NCI-H1048 (cell line): ENCODE data around the gene ISLR2.
"Not testable (repeated sequence)": the region's sequence is repeated elsewhere in the genome, so short reads cannot be mapped to it uniquely, and the experiment has no call there.

Source experiments
- DNase-seq: peaks from one replicate; lab custom pipeline; 2025; lab: John Stamatoyannopoulos, UW

ISLR2 gene

DNA sequence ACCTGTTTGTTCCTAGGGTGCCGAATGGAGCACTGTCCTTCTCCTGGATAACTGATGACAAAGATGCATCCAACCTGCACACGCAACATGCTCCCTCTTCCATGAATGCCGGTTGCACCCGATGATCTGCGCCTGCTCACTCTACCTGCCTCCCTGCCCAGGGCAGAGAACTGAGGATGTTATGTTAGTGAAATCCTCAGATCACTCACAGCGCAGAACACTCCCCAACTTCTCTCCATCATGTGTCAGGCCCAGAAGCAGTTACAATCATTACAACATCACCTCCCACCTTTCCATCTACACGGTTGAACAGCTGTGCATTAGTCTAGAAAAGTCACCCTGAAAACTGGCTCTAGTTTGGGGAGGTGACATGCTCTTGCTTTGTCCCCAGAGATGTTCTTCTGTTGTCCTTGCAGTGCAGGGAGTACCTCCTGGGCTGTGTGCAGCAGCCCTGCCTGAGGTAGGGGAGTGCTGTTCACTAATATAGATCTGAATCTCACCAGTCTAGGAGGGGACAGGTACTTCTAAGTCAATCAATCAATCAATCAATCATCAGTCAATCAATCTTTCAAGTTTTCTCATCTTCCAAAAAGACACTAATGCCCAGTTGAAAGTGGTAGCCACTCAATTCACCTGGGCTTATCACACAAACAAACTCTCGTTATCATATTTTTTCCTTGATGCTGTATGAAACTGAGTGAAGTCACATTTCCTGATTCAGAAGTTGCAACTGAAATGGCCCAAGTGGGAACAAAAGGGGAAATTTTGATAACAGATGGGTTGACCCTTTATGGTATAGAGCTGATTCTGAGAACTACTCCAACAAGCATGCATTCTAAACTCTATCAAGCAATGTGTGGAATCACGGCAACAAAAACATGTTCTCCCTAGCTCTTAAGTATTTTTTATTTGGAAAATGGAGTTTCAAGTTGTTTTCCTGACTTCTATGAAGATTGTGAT, 27.8 kb downstream of the ISLR2 start:
- no peak for DNase-seq

DNA sequence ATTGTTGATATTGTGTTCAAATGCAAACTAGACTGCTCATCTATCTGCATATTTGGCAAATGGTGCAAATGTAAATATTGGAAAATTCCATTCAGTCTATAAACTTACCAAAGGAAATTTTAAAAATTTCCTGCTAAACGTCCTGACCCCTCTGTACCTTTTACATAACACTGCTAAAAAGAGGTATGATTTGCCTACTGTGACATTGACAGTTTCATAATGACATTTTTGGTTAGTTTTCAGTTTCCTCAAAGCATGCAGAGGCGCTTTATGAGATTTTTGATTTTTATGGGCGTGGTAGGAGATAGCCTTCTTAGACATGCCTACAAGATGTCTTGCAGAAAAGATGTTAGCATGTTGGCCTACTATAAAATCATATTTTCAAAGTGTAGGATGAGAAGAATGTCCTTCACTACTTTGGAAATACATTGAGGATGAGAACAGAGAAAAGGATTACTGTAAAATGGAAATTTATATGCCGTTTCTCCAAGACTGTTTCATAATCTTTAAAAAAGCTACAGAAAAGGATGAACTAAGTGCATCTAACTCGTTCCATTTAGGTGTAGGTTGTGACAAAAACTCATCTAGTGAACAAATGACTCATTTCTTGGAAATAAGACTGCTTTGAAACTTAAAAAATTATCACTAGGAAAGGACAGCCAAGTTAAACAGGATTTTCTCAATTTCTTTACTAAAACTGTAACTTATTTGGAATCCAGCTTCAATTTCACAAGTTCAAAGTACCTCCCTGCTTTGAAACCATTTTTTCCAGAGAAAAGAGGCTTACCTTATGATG, 28.7 kb downstream of the ISLR2 start:
- DNase-seq, result no peak

- DNase-seq, result no peak
These were observed 29.4 kb downstream of the ISLR2 start for GRCh38 chr15:74159773-74160172.

GRCh38 chr15:74160390-74160789, 30.0 kb downstream of the ISLR2 start:
- not testable (repeated sequence) for DNase-seq

DNA sequence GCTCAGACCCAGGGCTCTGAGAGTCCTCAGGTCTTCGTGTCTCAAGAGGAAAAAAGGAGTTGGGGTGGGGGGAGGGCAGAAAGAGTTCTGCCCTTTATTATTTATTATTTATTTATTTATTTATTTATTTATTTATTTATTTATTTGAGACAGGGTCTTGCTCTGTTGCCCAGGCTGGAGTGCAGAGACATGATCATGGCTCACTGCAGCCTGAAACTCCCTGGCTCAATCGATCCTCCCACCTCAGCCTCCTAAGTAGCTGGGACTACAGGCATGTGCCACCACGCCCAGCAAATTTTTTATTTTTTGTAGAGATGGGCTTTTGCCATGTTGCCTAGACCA, 31.8 kb downstream of the ISLR2 start:
- not testable (repeated sequence) for DNase-seq

DNA sequence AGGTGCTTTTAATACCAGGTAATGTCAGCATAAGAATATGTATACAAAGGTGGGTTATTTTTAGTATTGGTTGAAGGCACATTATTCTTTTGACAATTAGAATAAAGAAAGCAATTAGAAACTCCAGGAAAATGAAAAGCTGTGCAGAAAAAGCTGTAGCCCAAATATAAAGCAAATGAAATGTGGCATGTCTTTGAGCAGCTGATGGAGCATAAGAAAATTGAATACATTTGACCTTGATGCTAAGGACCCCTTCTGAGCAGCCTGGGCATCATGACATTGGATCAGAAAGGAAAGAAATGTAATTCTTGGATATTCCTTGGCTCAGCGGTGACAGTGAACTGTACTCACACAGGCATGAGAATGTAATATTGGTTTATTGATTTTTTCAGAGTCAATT, 35.1 kb downstream of the ISLR2 start:
- no peak for DNase-seq

DNA sequence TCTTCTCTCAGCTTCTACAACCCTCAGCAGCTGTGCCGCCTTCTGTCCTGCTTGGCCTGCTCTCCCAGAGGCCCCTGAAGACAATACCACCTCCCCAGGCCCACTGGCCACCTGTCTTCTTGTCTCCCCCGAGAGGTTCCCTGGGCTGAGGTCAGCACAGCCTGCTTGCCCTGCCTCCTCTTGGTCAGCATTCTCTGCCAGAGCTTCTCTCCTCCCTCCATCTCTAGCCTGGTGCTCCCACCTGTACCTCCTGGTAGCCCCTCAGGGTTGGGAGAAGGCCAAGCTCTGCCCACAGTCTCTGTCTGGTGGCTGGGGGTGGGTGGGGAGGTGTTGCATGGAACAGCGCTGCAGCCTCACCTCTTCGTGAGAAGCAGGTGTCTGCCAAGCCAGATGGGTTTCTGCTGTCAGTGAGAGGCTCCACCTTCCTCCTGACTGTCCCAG, 37.5 kb downstream of the ISLR2 start:
- DNase-seq, result no peak

- no peak for DNase-seq
These were observed 38.3 kb downstream of the ISLR2 start for GRCh38 chr15:74168711-74169126.

DNA sequence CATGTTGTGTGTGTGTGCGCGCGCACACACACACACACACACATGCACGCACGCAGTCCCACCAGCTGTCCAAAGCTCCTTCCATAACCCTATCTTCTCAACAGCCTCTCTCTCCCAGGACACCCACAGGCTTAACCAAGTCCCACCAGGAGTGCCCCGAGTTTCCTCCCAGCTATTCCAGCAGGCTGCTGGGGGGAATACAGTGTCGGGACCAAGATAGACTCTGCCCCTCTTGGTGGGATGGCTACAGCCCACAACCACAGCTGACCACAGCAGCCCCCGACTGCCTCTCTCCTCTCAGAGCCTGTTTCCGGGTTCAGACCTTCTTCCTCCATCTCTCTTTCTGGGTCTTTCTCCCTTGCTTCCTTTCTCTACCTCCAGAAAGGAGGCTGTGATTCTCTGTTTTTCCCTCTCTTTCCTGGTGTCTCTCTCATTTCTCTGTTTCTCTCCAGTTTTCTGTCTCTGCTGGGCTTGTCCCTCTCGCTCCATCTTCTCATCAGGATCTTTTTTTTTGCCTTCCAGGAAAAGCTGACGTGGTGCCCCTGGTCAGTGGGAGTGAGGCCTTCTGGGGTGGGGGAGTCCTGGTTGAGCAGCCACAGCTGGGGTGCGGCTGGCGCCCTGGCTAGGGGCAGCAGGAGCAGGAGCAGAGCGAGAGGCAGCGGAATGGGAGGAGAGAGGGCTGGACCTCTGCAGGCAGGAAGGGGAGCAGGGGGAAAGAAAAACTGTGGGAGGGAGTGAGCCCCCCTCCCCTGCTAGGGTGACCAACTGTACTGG, 39.9 kb downstream of the ISLR2 start:
- no peak for DNase-seq

DNA sequence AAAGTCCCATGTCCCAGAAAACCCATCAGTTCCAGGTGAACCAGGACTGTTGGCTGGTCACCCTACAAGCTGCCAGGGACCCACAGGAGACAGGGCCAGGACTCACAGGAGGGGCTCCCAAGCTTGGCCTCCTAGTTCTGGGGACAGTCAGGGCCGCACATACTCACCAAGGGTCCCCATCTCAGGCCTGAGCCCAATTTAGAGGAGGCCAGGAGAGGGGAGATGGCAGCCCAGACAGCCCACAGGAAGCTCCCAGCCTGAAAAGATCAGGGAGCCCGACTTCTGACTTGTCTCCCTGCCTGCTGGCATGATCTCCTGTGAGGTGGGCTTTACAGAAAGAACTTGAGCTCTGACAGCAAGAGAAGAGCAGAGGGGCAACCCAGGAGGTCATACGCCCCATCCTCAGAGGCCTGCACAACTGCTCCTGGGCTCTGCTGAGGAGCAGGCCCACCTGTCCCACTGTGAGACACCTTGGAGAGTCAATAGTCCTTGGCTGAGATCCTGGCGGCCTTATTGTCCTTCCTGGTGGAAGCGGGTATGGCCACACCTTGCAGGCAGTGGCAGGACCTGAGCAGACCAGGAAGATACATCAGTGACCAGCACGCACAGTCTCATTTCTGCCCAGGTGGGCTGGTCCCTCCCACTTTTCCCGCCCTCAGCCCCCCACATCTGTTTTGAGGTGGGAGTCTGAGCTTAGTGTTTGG, 40.6 kb downstream of the ISLR2 start:
- no peak for DNase-seq

GRCh38 chr15:74171965-74172541, 41.7 kb downstream of the ISLR2 start:
- no peak for DNase-seq

DNA sequence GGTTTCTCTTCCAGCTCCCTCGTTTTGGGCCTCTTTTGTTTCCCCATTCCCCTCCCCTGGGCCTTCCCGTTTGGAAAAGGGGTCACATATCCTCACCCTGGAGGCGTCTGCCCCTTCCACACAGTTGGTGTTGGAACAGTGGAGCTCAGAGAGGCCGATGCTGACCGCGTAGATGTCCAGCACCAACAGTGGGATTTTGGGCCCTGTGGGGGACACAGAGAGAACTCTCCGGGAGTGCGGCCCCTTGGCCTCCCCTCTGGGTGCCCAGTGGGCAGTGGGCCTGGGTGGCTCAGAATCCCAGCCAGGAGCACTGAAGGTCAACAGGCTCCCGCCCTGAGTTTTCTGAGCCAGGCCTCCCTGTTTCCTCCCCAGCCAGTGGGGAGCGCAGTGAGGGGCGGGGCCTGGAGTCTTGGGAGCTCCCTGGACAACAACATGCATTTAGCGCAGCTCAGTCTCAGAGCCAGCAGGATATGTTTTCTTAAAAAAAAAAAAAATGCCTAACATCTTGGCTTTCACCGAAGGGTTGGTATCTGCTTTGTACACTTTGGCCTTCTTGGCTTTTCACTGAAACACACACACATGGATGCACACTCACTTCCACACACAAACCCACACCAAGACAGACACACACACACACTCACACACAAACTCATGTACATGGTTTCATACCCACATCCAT, 42.5 kb downstream of the ISLR2 start:
- DNase-seq, result no peak

GRCh38 chr15:74173380-74174218, 43.2 kb downstream of the ISLR2 start, which contains the start of gene ISLR:
Gene ISLR, plus strand, starts transcription at chr15:74173710. Its CDS starts 1,149 bp downstream, at chr15:74174859.
- DNase-seq, result no peak

GRCh38 chr15:74174219-74174957, 44.0 kb downstream of the ISLR2 start:
- DNase-seq, result no peak

DNA sequence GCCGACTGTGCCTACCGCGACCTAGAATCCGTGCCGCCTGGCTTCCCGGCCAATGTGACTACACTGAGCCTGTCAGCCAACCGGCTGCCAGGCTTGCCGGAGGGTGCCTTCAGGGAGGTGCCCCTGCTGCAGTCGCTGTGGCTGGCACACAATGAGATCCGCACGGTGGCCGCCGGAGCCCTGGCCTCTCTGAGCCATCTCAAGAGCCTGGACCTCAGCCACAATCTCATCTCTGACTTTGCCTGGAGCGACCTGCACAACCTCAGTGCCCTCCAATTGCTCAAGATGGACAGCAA, 44.5 kb downstream of the ISLR2 start:
- DNase-seq, result no peak

- no peak for DNase-seq
These were observed 45.1 kb downstream of the ISLR2 start for GRCh38 chr15:74175271-74176191.

DNA sequence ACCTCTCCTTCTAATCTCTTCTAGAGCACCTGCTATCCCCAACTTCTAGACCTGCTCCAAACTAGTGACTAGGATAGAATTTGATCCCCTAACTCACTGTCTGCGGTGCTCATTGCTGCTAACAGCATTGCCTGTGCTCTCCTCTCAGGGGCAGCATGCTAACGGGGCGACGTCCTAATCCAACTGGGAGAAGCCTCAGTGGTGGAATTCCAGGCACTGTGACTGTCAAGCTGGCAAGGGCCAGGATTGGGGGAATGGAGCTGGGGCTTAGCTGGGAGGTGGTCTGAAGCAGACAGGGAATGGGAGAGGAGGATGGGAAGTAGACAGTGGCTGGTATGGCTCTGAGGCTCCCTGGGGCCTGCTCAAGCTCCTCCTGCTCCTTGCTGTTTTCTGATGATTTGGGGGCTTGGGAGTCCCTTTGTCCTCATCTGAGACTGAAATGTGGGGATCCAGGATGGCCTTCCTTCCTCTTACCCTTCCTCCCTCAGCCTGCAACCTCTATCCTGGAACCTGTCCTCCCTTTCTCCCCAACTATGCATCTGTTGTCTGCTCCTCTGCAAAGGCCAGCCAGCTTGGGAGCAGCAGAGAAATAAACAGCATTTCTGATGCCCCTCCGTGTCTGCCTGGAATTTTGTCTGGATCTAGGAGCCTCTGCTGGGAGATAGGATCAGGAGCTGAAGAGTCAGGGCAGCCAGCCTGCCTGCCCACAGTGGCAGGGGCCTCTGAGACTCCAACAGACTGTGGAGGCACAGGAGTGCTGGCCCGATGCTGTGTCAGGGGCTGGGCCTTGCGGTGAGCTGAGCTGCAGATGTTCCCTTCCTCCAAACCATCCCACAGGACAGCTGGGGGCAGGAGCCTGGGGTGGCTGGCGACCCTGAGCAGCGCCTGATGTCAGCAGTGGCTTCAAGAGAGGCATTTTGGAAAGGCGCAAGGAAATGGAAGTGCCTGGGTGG, 46.2 kb downstream of the ISLR2 start:
- DNase-seq, result no peak
